ENCODE measurements around the gene ZNF598.

Gene ZNF598

GRCh38 chr16:2009791-2010510 is at the start of gene ZNF598:
TSS of gene ZNF598 (minus strand) at chr16:2009821.
- in situ Hi-C loops (cut with HindIII; ENCODE audit: low sequenced_read_pairs) = no loop called here

- in situ Hi-C loops (cut with HindIII; ENCODE audit: low sequenced_read_pairs) = no loop called here
Observed at GRCh38 chr16:2058872-2059271, 49.3 kb upstream of the ZNF598 start.

- in situ Hi-C loops (cut with HindIII; ENCODE audit: low sequenced_read_pairs) = no loop called here
Observed at GRCh38 chr16:2058420-2058819, 48.8 kb upstream of the ZNF598 start.

- in situ Hi-C loops (cut with HindIII; ENCODE audit: low sequenced_read_pairs) = no loop called here
Observed at GRCh38 chr16:2057438-2057837, 47.8 kb upstream of the ZNF598 start.

- in situ Hi-C loops (cut with HindIII; ENCODE audit: low sequenced_read_pairs) = no loop called here
Observed at GRCh38 chr16:2056681-2057407, 47.2 kb upstream of the ZNF598 start.

- in situ Hi-C loops (cut with HindIII; ENCODE audit: low sequenced_read_pairs) = no loop called here
Observed at GRCh38 chr16:2056077-2056476, 46.5 kb upstream of the ZNF598 start.

- in situ Hi-C loops (cut with HindIII; ENCODE audit: low sequenced_read_pairs) = no loop called here
Observed at GRCh38 chr16:2054543-2055245, 45.1 kb upstream of the ZNF598 start.

- in situ Hi-C loops (cut with HindIII; ENCODE audit: low sequenced_read_pairs) = no loop called here
Observed at GRCh38 chr16:2053897-2054296, 44.3 kb upstream of the ZNF598 start.

GRCh38 chr16:2053211-2053610 is 43.6 kb upstream of the ZNF598 start:
- in situ Hi-C loops (cut with HindIII; ENCODE audit: low sequenced_read_pairs) = no loop called here

- in situ Hi-C loops (cut with HindIII; ENCODE audit: low sequenced_read_pairs) = no loop called here
Observed at GRCh38 chr16:2048116-2048543, 38.5 kb upstream of the ZNF598 start.

GRCh38 chr16:2047330-2048115 is 37.9 kb upstream of the ZNF598 start, which contains the start of the genes NTHL1 and TSC2:
TSS of gene NTHL1 (minus strand) at chr16:2047834. CDS start at chr16:2047823, 11 bp downstream.
TSS of gene TSC2 (plus strand) at chr16:2047985. CDS start at chr16:2048616, 631 bp downstream.
- in situ Hi-C loops (cut with HindIII; ENCODE audit: low sequenced_read_pairs) = no loop called here

- in situ Hi-C loops (cut with HindIII; ENCODE audit: low sequenced_read_pairs) = no loop called here
Observed at GRCh38 chr16:2046893-2047329, 37.3 kb upstream of the ZNF598 start.

GRCh38 chr16:2045965-2046892 is 36.6 kb upstream of the ZNF598 start:
- in situ Hi-C loops (cut with HindIII; ENCODE audit: low sequenced_read_pairs) = no loop called here

- in situ Hi-C loops (cut with HindIII; ENCODE audit: low sequenced_read_pairs) = no loop called here
Observed at GRCh38 chr16:2044541-2044940, 34.9 kb upstream of the ZNF598 start.

- in situ Hi-C loops (cut with HindIII; ENCODE audit: low sequenced_read_pairs) = no loop called here
Observed at GRCh38 chr16:2043667-2044451, 34.2 kb upstream of the ZNF598 start.

GRCh38 chr16:2042986-2043666 is 33.5 kb upstream of the ZNF598 start:
- in situ Hi-C loops (cut with HindIII; ENCODE audit: low sequenced_read_pairs) = no loop called here

- in situ Hi-C loops (cut with HindIII; ENCODE audit: low sequenced_read_pairs) = no loop called here
Observed at GRCh38 chr16:2042171-2042985, 32.8 kb upstream of the ZNF598 start.

Data from DLD1 (cell line).